NAMALWA (cell line): ENCODE measurements around the gene KCNH8.
"Not testable (repeated sequence)": the region's sequence is repeated elsewhere in the genome, so short reads cannot be mapped to it uniquely, and the experiment has no call there.

Experiments
- DNase-seq: peaks from one replicate; pipeline ENCODE4 v3.0.0-alpha.2; 2015; ENCODE audit warnings: low spot score

The KCNH8 gene

GRCh38 chr3:19147905-19148767 is at the start of gene KCNH8:
Gene KCNH8 (plus strand): TSS chr3:19148510. CDS start chr3:19148720, 210 bp downstream.
- DNase-seq, result no peak

GRCh38 chr3:19102654-19103290 is 45.5 kb upstream of the KCNH8 start:
- not testable (repeated sequence) for DNase-seq

GRCh38 chr3:19103510-19103909 is 44.8 kb upstream of the KCNH8 start:
- DNase-seq, result no peak

GRCh38 chr3:19104459-19104858 is 43.9 kb upstream of the KCNH8 start:
- DNase-seq, result no peak

GRCh38 chr3:19105826-19106225 is 42.5 kb upstream of the KCNH8 start:
- DNase-seq, result no peak

DNA sequence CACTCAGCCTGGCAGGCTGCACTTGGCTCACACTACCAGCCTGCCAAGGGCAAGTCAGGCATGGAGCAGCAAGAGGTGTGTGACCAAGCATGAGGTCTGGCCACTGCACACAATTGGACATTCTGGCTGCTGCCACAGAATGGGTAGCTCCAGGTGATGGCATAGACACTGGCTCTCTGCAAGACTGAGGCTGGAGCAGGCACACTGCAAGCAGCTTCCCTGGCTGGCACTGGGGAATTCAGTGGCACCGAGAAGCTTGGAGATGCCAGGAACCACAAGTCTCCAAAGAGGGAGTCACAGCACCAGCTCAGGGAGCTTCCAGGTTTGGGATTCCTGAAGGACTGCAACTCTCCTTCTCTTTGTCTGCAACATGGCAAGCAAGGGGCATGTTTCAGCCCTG is 42.0 kb upstream of the KCNH8 start:
- DNase-seq, result no peak

GRCh38 chr3:19107719-19108118 is 40.6 kb upstream of the KCNH8 start:
- no peak for DNase-seq

GRCh38 chr3:19110335-19110895 is 37.9 kb upstream of the KCNH8 start:
- no peak for DNase-seq

- no peak for DNase-seq
Measured at GRCh38 chr3:19114461-19114860, 33.8 kb upstream of the KCNH8 start.

DNA sequence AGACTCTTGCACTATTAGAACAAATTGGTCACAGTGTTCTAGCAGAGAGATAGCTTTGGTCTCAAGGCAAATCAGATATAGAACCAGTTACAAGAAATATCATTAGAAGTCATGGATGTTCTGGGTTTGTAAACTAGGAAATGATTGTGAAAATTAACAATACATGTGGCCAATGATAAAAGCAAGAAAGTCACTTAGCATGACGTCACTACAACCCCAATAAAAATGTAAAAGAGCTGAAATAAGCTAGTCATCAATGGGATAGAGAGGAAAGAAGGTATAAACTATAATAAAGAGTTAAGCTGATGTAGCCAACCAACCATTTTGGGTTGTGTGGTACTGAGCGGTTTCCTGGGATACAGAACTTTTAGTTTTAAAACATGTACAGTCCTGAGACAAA is 32.1 kb upstream of the KCNH8 start:
- no peak for DNase-seq

DNA sequence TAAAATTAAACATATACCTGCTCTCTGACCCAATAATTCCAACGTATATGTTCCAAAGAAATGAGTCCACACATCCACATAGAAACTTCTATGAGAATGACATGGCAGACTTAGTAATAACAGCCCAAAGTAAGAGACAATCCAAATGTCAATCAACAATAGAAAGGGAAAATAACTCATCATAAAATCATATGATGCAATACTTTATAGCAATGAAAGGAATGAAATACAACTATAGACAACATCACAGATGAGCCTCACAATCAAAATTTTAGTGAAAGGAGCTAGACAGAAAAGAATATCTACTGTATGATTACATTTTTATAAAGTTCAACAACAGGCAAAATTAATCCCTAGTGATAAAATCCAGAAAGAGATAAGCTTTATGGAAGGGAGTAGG is 23.6 kb upstream of the KCNH8 start:
- no peak for DNase-seq

DNA sequence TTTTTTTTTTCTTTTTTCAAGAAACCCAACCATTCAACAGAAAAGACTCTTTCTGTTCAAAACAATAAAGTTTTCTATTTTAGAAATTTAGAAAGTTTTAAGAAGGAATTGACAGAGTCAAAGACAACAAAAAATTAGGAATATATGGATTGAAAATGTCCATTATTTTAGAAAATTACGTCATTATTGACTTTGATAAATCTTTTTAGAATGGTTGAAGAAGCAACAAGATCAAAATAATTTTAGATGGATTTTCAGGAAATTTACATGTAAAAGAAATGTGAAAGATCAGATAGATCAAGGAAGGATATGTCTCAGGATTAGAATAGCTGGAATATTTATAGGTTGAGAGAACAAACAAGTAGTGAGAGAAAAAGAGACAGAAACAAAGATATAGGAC is 8.4 kb upstream of the KCNH8 start:
- no peak for DNase-seq

GRCh38 chr3:19146685-19147650 is 1.3 kb upstream of the KCNH8 start:
- DNase-seq, result peak; percentile 52

DNA sequence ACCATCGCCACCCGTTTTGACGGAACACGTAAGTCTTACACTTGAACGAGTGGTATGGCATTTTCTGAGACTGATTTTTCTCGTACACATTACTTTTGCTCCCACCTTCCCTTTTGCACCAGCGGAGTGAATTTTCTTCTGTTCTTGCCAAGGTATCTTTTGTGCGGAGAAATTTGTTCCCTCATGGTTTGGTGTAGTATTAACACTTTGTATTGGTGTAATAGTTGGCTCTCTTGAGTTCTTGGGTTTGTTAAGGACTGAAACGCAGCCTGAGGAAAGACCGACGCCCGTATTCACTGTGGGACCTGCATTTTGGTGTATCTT is 420 bp downstream of the KCNH8 start:
- DNase-seq, result no peak

DNA sequence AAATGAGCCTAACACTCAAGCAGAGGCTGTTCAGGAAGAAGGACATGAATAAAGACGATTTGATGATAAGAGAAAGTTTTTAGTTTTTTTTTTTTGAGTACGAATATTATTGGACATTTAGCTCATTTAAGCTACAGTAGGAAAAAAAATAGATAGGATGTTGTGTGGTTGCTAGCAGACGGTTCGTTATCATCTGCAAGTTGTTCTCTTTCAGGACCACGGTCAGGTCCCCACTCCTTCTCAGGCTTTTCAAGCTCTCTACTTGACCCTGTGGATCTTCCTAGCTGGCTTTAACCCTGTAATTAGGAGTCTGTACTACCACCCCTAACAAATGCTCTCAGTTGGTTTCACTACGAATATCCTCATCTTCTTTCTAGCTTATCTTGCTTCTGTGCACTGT is 1.1 kb downstream of the KCNH8 start:
- peak; percentile 40 for DNase-seq

DNA sequence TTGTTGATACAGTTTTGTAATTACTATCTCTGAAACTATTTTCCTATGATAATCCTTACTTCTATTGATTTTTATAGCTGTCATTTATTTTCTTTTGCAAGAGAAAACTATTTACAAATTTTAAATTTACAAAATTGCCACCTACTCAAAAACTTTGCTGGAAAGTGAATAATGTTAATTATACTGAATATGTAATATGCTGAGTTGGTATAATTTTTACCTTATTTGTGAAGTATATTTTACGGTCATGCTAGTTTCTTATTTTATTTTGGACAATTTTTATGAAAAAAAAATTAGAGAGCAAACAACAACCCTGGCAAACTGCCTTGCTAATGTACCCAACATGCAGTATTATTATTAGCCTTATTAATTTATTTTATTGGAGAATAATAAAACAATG is 2.9 kb downstream of the KCNH8 start:
- no peak for DNase-seq

DNA sequence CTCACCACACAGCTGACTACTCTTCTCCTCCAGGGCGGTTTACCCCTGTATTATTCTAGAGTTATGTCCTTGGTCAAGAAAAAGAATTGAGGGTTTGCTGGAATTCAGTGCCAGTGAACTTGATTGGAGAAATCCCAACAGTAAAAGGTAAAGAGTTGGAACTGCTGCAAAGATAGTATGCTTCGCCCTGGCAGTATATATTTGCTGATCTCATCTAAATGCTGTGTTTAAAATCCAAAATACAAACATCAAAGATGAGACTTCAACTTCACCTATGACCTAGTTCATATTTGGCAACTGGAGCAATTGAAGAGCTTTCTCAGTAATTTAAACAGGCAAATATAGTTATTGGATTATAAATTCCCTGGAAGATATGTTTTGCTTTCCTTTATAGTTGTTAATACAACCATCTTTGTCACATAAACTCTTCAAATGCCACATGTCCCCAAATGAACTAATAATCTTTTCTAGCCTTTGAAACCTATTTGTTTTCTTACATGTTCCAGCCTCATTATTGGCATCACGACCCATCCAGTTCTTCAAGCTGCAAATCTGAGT is 6.5 kb downstream of the KCNH8 start:
- DNase-seq, result no peak

- no peak for DNase-seq
Measured at GRCh38 chr3:19155375-19155774, 7.1 kb downstream of the KCNH8 start.

DNA sequence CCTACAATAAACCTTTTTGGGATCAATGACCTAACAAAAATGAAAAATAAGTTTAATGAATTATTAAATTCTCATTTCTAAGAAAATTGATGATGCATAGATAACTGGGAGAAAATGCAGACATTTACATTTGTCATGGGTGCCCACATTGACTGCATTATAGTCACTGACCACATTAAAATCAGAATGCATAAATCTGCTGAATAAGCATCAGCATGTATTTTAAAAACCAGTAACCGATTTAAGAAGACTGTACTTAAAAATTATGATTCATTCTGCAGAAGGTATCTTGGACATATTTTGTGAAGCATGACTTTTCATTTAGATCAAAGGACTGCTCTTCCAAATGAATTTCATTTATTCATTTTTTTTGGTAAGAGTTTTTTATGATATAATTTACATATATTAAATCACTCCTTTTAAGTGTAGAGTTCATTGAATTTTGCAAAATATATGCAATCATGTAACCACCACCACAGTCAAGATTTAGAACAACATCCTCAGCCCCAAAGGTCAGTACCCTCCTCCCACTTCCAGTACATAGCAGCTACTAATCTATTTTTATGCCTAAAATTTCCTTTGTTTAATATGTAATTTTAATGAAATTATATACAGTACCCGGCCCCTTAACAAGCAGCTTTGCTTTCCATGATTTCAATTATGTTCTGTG is 11.8 kb downstream of the KCNH8 start:
- DNase-seq, result no peak

- DNase-seq, result no peak
Measured at GRCh38 chr3:19165654-19166053, 17.3 kb downstream of the KCNH8 start.

GRCh38 chr3:19171794-19172193 is 23.5 kb downstream of the KCNH8 start:
- DNase-seq, result no peak
